Trophoblast cell (in vitro differentiated cells and primary cell): Measurements from ENCODE around the gene AQP12A.

Experiments
- DNase-seq, 2 donors: peaks; one replicate each; pipeline ENCODE4 v3.0.0-alpha.2; 2016
- H2AFZ ChIP-seq: 2 replicates; pipeline ENCODE4 v1.6.1; 2013; ENCODE audit warnings: low read length, moderate library complexity, mild to moderate bottlenecking; ENCODE audit not compliant: insufficient read depth, poor library complexity
- H2AK5ac ChIP-seq: 2 replicates; pipeline ENCODE4 v1.6.1; 2013; ENCODE audit warnings: mild to moderate bottlenecking, low read length
- H2BK120ac ChIP-seq: 2 replicates; pipeline ENCODE4 v1.6.1; 2013; ENCODE audit warnings: low read length, mild to moderate bottlenecking, moderate library complexity; ENCODE audit not compliant: insufficient read depth, poor library complexity
- H2BK12ac ChIP-seq: 2 replicates; pipeline ENCODE4 v1.6.1; 2013; ENCODE audit warnings: mild to moderate bottlenecking, low read length, moderate library complexity
- H2BK5ac ChIP-seq: 2 replicates; pipeline ENCODE4 v1.6.1; 2013; ENCODE audit warnings: low read length, low read depth, moderate library complexity, mild to moderate bottlenecking; ENCODE audit not compliant: poor library complexity
- H3K14ac ChIP-seq: 2 replicates; pipeline ENCODE4 v1.6.1; 2013; ENCODE audit warnings: mild to moderate bottlenecking, low read length
- H3K18ac ChIP-seq: 2 replicates; pipeline ENCODE4 v1.6.1; 2013; ENCODE audit warnings: mild to moderate bottlenecking, low read length
- H3K23ac ChIP-seq: 2 replicates; pipeline ENCODE4 v1.6.1; 2013; ENCODE audit warnings: low read length
- H3K27ac ChIP-seq: 2 replicates; pipeline ENCODE4 v1.5.1; 2013; ENCODE audit warnings: low read depth, mild to moderate bottlenecking, inconsistent platforms, low read length, moderate library complexity
- H3K27me3 ChIP-seq: 2 replicates; pipeline ENCODE4 v1.6.1; 2013; ENCODE audit warnings: inconsistent platforms, mild to moderate bottlenecking, low read length, moderate library complexity; ENCODE audit not compliant: insufficient read depth
- H3K36me3 ChIP-seq, 2 experiments: 1 replicate in 1 of 2; 2 replicates in 1 of 2; pipeline ENCODE4 v1.6.1; 2013; ENCODE audit warnings: low read length in 2 of 2, mild to moderate bottlenecking in 2 of 2, moderate library complexity in 1 of 2; ENCODE audit not compliant: insufficient read depth in 2 of 2, control insufficient read depth in 1 of 2
- H3K4ac ChIP-seq: 2 replicates; pipeline ENCODE4 v1.6.1; 2013; ENCODE audit warnings: low read depth, mild to moderate bottlenecking, low read length, moderate library complexity
- H3K4me1 ChIP-seq, 2 experiments: 1 replicate in 1 of 2; 2 replicates in 1 of 2; pipeline ENCODE4 v1.6.1; 2013; ENCODE audit warnings: low read length in 2 of 2, mild to moderate bottlenecking in 2 of 2, moderate library complexity in 1 of 2; ENCODE audit not compliant: insufficient read depth in 2 of 2, control insufficient read depth in 1 of 2
- H3K4me2 ChIP-seq: 2 replicates; pipeline ENCODE4 v1.6.1; 2013; ENCODE audit warnings: inconsistent platforms, mild to moderate bottlenecking, low read length, moderate library complexity
- H3K4me3 ChIP-seq: 2 replicates; pipeline ENCODE4 v1.5.1; 2013; ENCODE audit warnings: mild to moderate bottlenecking, low read depth, low read length, inconsistent platforms
- H3K79me1 ChIP-seq: one replicate; pipeline ENCODE4 v1.6.1; 2013; ENCODE audit warnings: low read length
- H3K79me2 ChIP-seq: 2 replicates; pipeline ENCODE4 v1.6.1; 2013; ENCODE audit warnings: low read length, mild to moderate bottlenecking; ENCODE audit not compliant: control insufficient read depth, insufficient read depth, poor library complexity
- H3K9ac ChIP-seq: 2 replicates; pipeline ENCODE4 v1.6.1; 2013; ENCODE audit warnings: mild to moderate bottlenecking, low read length
- H3K9me3 ChIP-seq: 2 replicates; pipeline ENCODE4 v1.6.1; 2013; ENCODE audit warnings: low read depth, mild to moderate bottlenecking, control low read depth, inconsistent platforms, low read length; ENCODE audit not compliant: insufficient read depth
- H4K12ac ChIP-seq: 2 replicates; pipeline ENCODE4 v1.6.1; 2013; ENCODE audit warnings: low read depth, mild to moderate bottlenecking, low read length, moderate library complexity
- H4K8ac ChIP-seq: 2 replicates; pipeline ENCODE4 v1.6.1; 2013; ENCODE audit warnings: low read depth, mild to moderate bottlenecking, low read length, moderate library complexity
- H4K91ac ChIP-seq: one replicate; pipeline ENCODE4 v1.6.1; 2013; ENCODE audit warnings: low read depth, mild to moderate bottlenecking, low read length, moderate library complexity
- whole genome bisulfite sequencing: extraction: QIAGEN DNeasy Blood & Tissue Kit; methylation state at CpG from one replicate; pipeline ENCODE4 v1.1.7; 2013; ENCODE audit warnings: missing lambda C conversion rate; ENCODE audit not compliant: insufficient read length, insufficient coverage; ENCODE audit errors: extremely low coverage; 5-methylcytosine and 5-hydroxymethylcytosine counted together

AQP12A gene

DNA sequence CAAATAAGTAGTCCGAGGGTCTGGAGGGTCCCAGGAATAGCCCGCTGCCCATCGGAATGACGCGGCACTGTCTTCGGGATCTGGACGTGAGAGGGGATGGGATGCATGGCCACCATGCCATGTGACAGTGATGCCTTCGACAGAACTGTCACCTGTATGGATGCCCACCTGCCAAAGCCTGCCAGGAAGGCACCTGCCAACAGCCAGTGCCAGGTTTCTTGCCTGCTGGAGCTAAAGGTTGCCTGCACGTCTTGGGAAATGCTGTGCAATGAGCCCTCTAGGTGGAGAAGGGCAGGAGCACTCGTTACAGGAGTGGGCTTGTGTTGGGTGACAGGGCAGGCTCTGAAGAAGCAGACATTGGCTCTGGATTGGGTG lies 45.9 kb upstream of the AQP12A start:
- H3K4me3 ChIP-seq: no peak overlapping the region
- DNase-seq: no peak
- peaks cover 5% of the 10 kb centered on the region for H3K9me3 ChIP-seq
- no peak overlapping the region for H3K23ac ChIP-seq
- H3K14ac ChIP-seq: no peak overlapping the region
- no peak overlapping the region for H2BK5ac ChIP-seq
- H3K79me2 ChIP-seq: no peaks in the 10 kb centered on the region
- no peak overlapping the region for H3K27ac ChIP-seq
- H3K36me3 ChIP-seq: no peaks in the 10 kb centered on the region
- no peak overlapping the region for H4K8ac ChIP-seq
- H2AFZ ChIP-seq: no peak overlapping the region
- H3K79me1 ChIP-seq: no peaks in the 10 kb centered on the region
- H4K91ac ChIP-seq: no peak overlapping the region
- no peak overlapping the region for H3K4ac ChIP-seq
- no peaks in the 10 kb centered on the region for H3K27me3 ChIP-seq
- H2BK120ac ChIP-seq: no peak overlapping the region
- H3K18ac ChIP-seq: no peak overlapping the region
- WGBS: no CpG with 5 or more reads among the region's 10 CpGs
- H2AK5ac ChIP-seq: no peak overlapping the region
- no peak overlapping the region for H3K9ac ChIP-seq
- H3K4me2 ChIP-seq: no peak overlapping the region
- H3K4me1 ChIP-seq: no peaks in the 10 kb centered on the region
- no peak overlapping the region for H4K12ac ChIP-seq
- no peak overlapping the region for H2BK12ac ChIP-seq

DNA sequence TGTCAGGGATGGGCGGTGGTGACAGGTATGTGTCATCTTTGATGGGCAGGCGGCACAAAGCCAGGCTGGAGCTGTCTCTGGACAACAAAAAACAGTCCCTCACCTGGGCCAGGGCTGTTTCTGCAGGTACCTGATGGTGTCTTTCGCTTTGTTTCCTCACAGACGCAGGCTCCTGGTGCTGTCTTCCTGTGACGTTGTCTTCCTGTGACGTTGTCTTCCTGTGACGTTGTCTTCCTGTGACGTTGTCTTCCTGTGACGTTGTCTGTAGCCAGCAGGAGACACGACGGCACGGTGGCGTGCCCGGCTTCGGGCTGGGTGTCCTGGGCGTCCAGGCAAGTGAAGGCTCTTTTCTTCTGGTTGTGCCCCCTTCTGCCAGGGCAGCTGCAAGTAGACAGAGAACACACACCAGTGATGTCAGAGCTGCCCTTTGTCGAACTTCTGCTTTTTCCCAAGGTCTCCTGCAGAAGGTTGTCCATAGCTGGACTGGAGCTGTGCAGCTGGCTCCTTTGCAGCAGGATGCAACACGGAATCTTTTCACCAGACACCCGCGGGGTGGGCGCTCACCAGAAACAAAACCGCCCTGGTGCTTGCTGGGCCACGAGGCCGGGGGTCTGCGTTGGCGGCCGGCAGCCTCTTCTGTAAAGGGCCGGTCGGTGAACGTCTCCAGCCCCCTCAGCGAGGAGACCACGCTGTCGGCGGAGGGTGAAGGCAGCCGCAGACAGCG lies 45.3 kb upstream of the AQP12A start:
- Histone ChIP-seq H2AK5ac (no peak overlapping the region), H3K4me2 (no peak overlapping the region), H3K9me3 (peaks cover 5% of the 10 kb centered on the region), H3K27me3 (no peaks in the 10 kb centered on the region), H2AFZ (no peak overlapping the region), H4K8ac (no peak overlapping the region), H3K18ac (no peak overlapping the region), H2BK12ac (no peak overlapping the region), H3K79me1 (no peaks in the 10 kb centered on the region), H3K4ac (no peak overlapping the region), H3K27ac (no peak overlapping the region), H2BK120ac (no peak overlapping the region), H4K91ac (no peak overlapping the region), H4K12ac (no peak overlapping the region), H3K9ac (no peak overlapping the region), H3K36me3 (no peaks in the 10 kb centered on the region), H2BK5ac (no peak overlapping the region), H3K14ac (no peak overlapping the region), H3K79me2 (no peaks in the 10 kb centered on the region), H3K4me1 (no peaks in the 10 kb centered on the region), H3K23ac (no peak overlapping the region), H3K4me3 (no peak overlapping the region)
- no CpG with 5 or more reads among the region's 36 CpGs for WGBS
- no peak for DNase-seq

DNA sequence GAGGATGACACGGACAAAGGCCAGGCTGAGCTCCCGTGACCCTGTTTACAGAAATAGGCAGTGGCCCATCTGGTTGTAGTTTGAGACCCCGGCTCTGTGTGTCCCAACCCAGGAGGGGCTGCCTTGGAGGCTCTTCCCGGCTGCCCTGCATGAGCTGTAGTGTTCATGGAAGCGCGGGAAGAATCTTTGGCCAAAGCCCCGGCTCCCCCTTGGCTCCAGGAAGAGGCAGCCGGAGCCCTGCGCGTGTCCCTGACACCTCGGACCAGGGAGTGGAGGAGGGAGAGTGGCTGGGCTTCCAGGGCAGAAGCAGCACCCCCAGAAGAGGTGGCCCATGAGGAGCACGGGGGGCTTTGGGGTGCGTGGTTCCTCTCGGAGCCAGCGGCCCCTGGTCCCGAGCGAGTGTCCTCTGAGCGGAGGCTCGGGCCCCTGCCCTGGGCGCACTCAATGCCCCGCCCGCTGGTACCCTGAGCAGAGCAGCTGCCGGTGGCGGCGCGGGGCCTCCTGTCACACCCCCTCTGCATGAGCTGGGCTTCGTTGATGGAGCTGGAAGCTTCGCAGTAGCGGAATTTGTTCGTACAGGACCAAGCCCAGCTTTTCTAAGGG lies 44.7 kb upstream of the AQP12A start:
- Histone ChIP-seq H3K18ac (no peak overlapping the region), H3K14ac (no peak overlapping the region), H4K91ac (no peak overlapping the region), H3K4me2 (no peak overlapping the region), H3K9me3 (peaks cover 6% of the 10 kb centered on the region), H3K4me1 (no peaks in the 10 kb centered on the region), H3K23ac (no peak overlapping the region), H3K27ac (no peak overlapping the region), H2BK12ac (no peak overlapping the region), H3K79me2 (no peaks in the 10 kb centered on the region), H3K9ac (no peak overlapping the region), H3K4ac (no peak overlapping the region), H2BK5ac (no peak overlapping the region), H2AK5ac (no peak overlapping the region), H2AFZ (no peak overlapping the region), H4K8ac (no peak overlapping the region), H3K79me1 (no peaks in the 10 kb centered on the region), H3K36me3 (no peaks in the 10 kb centered on the region), H2BK120ac (no peak overlapping the region), H3K4me3 (no peak overlapping the region), H3K27me3 (no peaks in the 10 kb centered on the region), H4K12ac (no peak overlapping the region)
- no CpG with 5 or more reads among the region's 30 CpGs for WGBS
- DNase-seq: no peak

DNA sequence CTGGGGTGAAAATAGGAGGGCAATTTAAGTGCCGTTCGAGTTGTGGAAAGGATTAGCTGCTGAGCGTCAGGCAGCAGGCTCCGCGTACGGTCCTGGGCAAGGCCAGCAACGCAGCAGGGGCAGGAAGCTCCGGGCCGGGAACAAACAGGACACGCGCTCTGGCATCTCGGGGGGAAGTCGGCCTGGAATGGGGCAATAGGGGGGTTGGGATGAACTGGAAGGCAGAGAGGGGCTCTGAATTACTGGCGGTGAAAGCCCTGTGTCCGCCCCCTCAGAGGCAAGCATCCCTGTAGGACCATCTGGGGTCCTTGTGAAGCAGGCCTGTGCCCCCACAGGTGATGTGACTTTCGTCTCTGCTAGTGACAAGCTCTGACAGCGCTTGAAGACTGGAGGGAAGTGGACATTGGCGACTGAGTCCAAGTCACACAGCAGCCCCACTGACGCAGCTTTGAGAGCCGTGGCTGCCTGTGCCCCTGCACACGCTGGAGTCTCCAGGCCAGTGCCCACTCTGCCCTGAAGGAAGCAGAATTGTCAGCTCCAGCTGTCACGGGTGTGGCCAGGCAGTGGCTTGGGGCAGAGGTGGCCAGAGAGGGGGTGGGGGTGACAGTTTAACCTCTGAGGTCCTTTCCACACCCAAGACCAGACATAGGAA lies 44.0 kb upstream of the AQP12A start:
- Histone ChIP-seq H2BK120ac (no peak overlapping the region), H3K4me2 (no peak overlapping the region), H3K4me3 (no peak overlapping the region), H2BK12ac (no peak overlapping the region), H3K79me2 (no peaks in the 10 kb centered on the region), H3K23ac (no peak overlapping the region), H3K9ac (no peak overlapping the region), H4K12ac (no peak overlapping the region), H3K14ac (no peak overlapping the region), H3K4ac (no peak overlapping the region), H3K9me3 (peaks cover 6% of the 10 kb centered on the region), H3K79me1 (no peaks in the 10 kb centered on the region), H2BK5ac (no peak overlapping the region), H3K18ac (no peak overlapping the region), H3K27me3 (no peaks in the 10 kb centered on the region), H3K4me1 (no peaks in the 10 kb centered on the region), H3K27ac (no peak overlapping the region), H2AK5ac (no peak overlapping the region), H3K36me3 (no peaks in the 10 kb centered on the region), H4K91ac (no peak overlapping the region), H4K8ac (no peak overlapping the region), H2AFZ (no peak overlapping the region)
- no CpG with 5 or more reads among the region's 22 CpGs for WGBS
- no peak for DNase-seq
